Effector CD4-positive, alpha-beta T cell (primary cell): Measurements from ENCODE around the gene RTEL1.

Experiments used
- DNase-seq: peaks from one replicate; pipeline ENCODE4 v3.0.0-alpha.2; 2020

Gene RTEL1

GRCh38 chr20:63731410-63731809, 73.3 kb downstream of the RTEL1 start:
- no peak for DNase-seq

GRCh38 chr20:63732118-63733095, 74.3 kb downstream of the RTEL1 start:
- DNase-seq, result no peak

GRCh38 chr20:63733117-63733516, 75.0 kb downstream of the RTEL1 start:
- no peak for DNase-seq

DNA sequence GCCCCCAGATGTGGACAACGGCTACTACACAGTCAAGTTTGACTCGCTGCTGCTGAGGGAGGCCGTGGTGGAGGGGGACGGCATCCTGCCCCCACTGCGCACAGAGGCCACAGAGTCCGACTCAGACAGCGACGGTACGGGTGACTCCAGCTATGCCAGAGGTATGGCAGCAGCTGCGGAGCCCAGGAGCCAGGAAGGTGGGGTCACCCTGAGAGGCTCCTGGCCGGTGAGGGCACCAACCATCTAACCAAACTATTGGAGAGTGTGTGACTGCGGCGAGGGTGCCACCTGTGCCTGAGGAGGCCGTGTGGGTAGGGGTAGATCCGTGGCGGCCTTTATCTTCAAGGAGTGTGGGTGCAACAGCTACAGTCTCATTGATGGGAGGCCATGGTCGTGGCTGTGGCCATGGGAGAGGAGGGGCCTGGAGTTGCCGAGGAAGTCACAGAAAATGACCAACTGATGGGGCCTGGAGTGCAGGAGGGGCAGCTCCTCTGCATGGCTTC, 75.5 kb downstream of the RTEL1 start:
- no peak for DNase-seq

DNA sequence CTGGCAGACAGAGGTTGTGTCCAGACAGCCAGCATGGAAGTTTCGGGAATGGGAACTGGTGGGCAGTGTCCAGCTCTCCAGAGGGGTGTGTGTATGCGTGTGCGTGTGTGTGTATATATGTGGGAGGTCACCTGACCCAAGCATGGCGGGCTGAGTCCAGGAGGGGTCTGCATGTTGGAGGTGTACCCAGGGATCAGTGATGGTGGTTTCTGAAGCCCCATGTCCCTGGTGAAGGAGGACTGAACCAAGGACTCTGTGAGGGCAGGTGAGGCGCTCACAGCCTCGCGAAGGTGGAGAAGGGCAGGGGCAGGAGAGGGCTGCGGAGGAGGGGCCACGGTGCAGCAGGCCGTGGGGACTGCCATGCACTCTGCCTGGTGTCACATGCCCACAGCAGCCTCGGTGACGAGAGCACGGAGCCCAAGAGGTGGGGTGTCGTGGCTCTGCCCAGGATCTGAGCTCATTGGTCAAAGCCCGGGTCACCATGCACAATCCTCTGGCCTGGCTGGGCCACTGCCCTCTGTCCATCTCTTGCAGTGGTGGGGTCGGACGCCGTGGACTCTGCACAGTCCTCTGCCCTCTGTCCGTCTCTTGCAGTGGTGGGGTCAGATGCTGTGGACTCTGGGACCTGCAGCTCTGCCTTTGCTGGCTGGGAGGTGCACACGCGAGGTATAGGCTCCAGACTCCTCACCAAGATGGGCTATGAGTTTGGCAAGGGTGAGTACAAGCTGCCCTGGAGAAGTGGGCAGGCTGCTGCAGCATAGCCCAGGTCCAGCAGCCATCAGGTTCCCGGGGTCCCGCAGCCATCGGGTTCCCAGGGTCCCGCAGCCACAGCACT, 76.2 kb downstream of the RTEL1 start:
- DNase-seq, result no peak

GRCh38 chr20:63734946-63735858, 77.1 kb downstream of the RTEL1 start:
- no peak for DNase-seq

DNA sequence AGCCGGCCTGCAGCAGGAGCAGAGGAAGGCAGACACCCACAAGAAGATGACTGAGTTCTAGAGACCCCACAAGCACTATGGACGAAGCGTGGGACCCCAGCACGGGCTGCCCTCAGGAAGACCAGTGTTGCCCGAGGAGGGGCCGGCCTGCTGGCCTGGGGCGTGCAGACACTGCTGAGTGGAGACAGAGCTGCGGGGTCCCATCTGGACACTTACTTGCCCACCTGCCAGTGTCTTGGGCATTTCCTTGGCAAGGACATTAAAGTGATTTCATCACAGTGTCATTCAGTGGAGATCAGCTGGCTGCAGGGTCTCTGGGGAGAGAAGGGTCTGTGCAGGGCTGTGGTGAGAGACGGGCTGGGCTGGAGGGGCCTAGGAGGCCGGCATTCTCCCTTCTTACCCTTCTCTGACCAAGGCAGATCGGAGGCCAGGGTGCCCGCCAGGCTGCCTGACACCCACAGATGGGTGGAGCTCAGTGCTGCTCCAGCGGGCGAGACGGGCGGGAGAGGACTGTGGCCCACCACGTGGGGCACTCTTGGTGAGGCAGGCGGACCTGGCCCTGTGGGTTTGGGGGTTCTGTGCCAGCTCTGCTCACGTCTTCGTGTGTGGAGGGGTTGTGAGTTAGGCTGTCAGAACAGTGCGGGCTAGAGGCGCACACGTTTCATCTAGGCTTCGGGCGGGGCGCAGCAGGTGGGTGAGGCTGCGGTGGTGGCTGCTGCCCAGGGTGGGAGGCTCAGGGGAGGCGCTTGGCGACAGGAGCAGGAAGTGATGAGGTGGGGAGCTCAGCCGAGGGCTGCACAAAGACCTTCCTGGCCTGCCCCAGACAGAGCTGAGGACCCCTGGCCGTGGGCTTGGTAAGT, 78.0 kb downstream of the RTEL1 start, which contains the start of gene LIME1:
LIME1 (plus strand) TSS at position 806 of the 860 bp plus-strand sequence. CDS start 886 bp downstream, outside the sequence.
- peak; percentile 74 for DNase-seq

GRCh38 chr20:63736893-63737694, 79.0 kb downstream of the RTEL1 start:
- peak; percentile 59 for DNase-seq

GRCh38 chr20:63737695-63737944, 79.5 kb downstream of the RTEL1 start:
- DNase-seq, result no peak

DNA sequence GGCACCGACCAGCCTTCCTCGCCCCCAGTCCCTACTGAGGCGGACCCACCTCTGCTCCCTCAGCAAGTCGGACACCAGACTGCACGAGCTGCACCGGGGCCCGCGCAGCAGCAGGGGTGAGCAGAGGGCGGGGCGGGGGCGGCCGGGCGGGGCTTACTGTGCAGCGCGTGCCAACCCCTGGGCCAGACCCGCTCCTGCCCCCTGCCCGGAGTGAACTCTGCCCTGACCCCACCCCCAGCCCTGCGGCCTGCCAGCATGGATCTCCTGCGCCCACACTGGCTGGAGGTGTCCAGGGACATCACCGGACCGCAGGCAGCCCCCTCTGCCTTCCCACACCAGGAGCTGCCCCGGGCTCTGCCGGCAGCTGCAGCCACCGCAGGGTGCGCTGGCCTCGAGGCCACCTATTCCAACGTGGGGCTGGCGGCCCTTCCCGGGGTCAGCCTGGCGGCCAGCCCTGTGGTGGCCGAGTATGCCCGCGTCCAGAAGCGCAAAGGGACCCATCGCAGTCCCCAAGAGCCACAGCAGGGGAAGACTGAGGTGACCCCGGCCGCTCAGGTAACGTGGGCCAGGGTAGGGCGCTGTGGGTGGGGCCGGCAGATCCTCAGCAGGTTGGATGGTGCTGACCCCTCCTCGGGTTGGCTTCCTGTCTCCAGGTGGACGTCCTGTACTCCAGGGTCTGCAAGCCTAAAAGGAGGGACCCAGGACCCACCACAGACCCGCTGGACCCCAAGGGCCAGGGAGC, 80.0 kb downstream of the RTEL1 start:
- DNase-seq, result peak; percentile 34

- peak; percentile 33 for DNase-seq
These were observed 80.6 kb downstream of the RTEL1 start for GRCh38 chr20:63738687-63739129.

DNA sequence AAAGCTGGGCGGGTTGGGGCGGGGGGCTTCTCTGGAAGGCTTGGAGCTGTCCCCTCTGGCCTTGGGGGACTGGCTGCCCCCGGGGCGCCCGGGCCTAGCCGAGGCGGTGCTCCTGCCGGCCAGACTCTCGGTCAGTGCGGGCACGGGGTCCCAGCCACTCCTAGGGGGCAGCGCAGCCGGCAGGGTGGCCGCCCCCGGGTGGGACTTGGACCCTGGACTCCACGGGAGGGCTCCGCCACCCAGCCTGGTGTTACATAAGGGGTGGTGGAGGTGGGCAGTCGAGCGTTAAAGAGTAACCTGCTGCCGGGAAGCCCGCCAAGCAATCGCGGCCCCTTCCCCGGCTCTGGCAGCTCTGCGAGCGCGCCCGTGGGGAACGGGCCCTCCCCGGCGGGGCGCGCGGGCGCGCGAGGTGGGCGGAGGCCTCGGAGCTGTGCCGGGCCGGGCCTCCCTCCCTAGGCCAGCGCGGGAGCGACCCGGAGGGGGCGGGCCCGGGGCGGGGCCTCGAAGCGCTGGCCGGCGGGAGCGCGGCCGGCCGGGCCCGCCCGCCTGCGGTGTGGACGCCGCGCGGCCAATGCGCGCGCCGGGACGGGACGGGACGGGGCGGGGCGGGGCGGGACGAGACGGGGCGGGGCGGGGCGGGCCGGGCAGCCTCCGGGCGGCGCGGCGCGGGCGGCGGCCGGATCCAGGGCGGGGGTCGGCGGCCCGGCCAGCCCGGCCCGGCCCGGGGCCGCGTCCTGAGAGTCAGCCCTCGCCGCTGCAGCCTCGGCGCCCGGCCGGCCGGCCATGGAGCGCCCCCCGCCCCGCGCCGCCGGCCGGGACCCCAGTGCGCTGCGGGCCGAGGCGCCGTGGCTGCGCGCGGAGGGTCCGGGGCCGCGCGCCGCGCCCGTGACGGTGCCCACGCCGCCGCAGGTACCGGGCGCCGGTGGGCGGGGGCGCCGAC, 81.3 kb downstream of the RTEL1 start, which contains the start of gene SLC2A4RG:
SLC2A4RG (plus strand) TSS at position 647 of the 940 bp plus-strand sequence; CDS start at position 784, 137 bp downstream.
- peak; percentile 57 for DNase-seq

GRCh38 chr20:63740070-63740626, 82.0 kb downstream of the RTEL1 start:
- DNase-seq, result peak; percentile 53

DNA sequence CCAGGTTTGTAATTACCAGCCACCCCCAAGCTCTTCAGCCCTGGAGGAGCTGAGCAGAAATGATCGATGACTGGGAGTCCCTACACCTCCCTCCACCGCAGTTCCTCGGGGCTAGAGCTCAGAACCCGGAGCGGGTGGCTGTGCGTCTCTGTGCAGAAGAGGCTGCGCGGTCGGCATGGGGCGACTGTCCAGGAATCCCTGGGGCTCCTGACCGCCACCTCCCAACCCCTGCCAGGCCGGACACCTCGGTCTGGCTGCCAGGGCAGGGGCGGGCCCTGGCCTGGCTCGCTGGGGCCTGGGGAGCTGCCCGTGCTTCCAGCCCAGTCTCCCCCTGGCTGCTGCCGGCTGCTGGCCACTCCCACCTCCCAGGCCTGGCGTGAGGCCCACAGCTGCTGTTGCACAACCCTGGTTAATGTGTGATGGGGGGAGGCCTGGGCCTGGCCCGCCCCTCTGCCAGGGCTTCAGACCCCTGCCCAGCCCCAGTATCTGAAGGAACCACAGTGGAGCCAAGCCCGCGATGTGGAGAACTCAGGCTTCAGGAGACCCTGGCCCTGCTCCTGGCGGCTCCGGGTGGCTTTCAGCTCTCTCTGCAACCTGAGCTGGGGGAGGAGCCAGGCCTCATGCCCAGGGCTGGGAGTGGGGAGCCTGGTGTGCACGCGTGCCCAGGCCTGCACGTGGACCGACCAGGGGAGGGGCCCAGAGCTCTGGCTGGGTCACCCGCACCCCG, 82.7 kb downstream of the RTEL1 start:
- DNase-seq, result peak; percentile 36

- no peak for DNase-seq
These were observed 83.2 kb downstream of the RTEL1 start for GRCh38 chr20:63741354-63741675.

DNA sequence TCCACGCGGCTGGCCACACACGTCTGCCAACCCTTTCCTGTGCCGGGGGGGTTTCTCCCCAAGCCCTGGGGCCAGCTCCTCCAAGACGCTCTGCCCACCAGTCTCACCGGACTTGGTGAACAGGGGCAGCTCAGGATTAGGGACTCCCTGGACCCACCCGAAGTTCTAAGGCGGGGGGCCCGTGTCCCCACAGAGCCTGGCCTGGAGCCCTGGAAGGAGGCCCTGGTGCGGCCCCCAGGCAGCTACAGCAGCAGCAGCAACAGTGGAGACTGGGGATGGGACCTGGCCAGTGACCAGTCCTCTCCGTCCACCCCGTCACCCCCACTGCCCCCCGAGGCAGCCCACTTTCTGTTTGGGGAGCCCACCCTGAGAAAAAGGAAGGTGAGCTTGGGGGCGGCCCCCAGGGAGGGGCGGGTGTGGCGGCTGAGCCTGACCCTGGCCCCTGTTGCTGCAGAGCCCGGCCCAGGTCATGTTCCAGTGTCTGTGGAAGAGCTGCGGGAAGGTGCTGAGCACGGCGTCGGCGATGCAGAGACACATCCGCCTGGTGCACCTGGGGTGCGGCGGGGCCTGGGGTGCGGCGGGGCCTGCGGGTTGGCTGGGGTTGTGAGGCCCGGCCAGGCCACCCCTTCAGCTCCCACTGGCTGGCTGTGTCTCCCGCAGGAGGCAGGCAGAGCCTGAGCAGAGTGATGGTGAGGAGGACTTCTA, 83.7 kb downstream of the RTEL1 start:
- DNase-seq, result no peak
